OCI-LY1 (cell line): ENCODE results near the gene ELL.

Experiments used
- H2AFZ ChIP-seq: fragments of 200-600 bp; sonication (generic), shearing (Covaris generic); 2 replicates; pipeline ENCODE4 v1.6.0; 2014; ENCODE audit warnings: antibody characterized with exemption, mild to moderate bottlenecking, low read length
- H3F3A ChIP-seq: fragments of 200-600 bp; sonication (generic), shearing (Covaris generic); 2 replicates; pipeline ENCODE4 v1.6.0; 2014; ENCODE audit warnings: mild to moderate bottlenecking, antibody characterized with exemption, low read length, moderate library complexity; ENCODE audit not compliant: insufficient read depth
- H3K27ac ChIP-seq: fragments of 200-600 bp; sonication (generic); 2 replicates; pipeline ENCODE4 v1.5.1; 2014; ENCODE audit warnings: low read length, mixed run types, mild to moderate bottlenecking, low read depth; ENCODE audit not compliant: poor library complexity, severe bottlenecking
- H3K27me3 ChIP-seq: fragments of 200-600 bp; sonication (generic); 2 replicates; pipeline ENCODE4 v1.6.0; 2014; ENCODE audit warnings: antibody characterized with exemption, mild to moderate bottlenecking, low read length, moderate library complexity; ENCODE audit not compliant: insufficient read depth
- H3K36me3 ChIP-seq: fragments of 200-600 bp; sonication (generic); 2 replicates; pipeline ENCODE4 v1.6.1; 2014; ENCODE audit warnings: mild to moderate bottlenecking, antibody characterized with exemption, low read length, moderate library complexity, mixed read lengths; ENCODE audit not compliant: insufficient read depth
- H3K4me1 ChIP-seq: fragments of 200-600 bp; sonication (generic); 2 replicates; pipeline ENCODE4 v1.5.1; 2014; ENCODE audit warnings: mild to moderate bottlenecking, low read length, moderate library complexity; ENCODE audit not compliant: insufficient read depth, severe bottlenecking
- H3K4me2 ChIP-seq: fragments of 200-600 bp; sonication (generic), shearing (Covaris generic); 2 replicates; pipeline ENCODE4 v1.6.1; 2014; ENCODE audit warnings: low read length
- H3K4me3 ChIP-seq: fragments of 200-600 bp; sonication (generic); 2 replicates; pipeline ENCODE4 v1.5.1; 2014; ENCODE audit warnings: low read length, low read depth, mild to moderate bottlenecking, mixed read lengths; ENCODE audit not compliant: poor library complexity, severe bottlenecking
- H3K79me2 ChIP-seq: fragments of 200-600 bp; shearing (Covaris generic); 2 replicates; pipeline ENCODE4 v1.6.1; 2016; ENCODE audit warnings: mixed run types, low read length, mixed read lengths; ENCODE audit not compliant: insufficient read depth
- H3K9ac ChIP-seq: fragments of 200-600 bp; sonication (generic), shearing (Covaris generic); 2 replicates; pipeline ENCODE4 v1.6.1; 2014; ENCODE audit warnings: mild to moderate bottlenecking, low read length, mixed read lengths
- H3K9me2 ChIP-seq: fragments of 200-600 bp; sonication (generic), shearing (Covaris generic); 2 replicates; pipeline ENCODE4 v1.6.1; 2014; ENCODE audit warnings: low read depth, mild to moderate bottlenecking, low read length, mixed read lengths
- H3K9me3 ChIP-seq: fragments of 200-600 bp; shearing (Covaris generic); 2 replicates; pipeline ENCODE4 v1.6.1; 2014; ENCODE audit warnings: low read length, mixed read lengths
- H4K20me1 ChIP-seq: fragments of 200-600 bp; sonication (generic), shearing (Covaris generic); 2 replicates; pipeline ENCODE4 v1.6.0; 2016; ENCODE audit warnings: mild to moderate bottlenecking, low read length; ENCODE audit not compliant: insufficient read depth
- EZH2 ChIP-seq: fragments of 200-600 bp; sonication (generic), shearing (Covaris generic); IDR thresholded peaks from 2 replicates; pipeline ENCODE4 v1.8.0; 2017; ENCODE audit warnings: borderline replicate concordance, mixed run types, mild to moderate bottlenecking, antibody characterized with exemption, low read length, moderate library complexity, mixed read lengths
- TF ChIP-seq, protein P1 (sequence below): fragments of 200-600 bp; sonication (generic), shearing (Covaris generic); IDR thresholded peaks from 2 replicates; pipeline ENCODE4 v1.5.1; 2017; ENCODE audit warnings: mild to moderate bottlenecking, antibody characterized with exemption, low read length, moderate library complexity, mixed read lengths

The ELL gene

DNA sequence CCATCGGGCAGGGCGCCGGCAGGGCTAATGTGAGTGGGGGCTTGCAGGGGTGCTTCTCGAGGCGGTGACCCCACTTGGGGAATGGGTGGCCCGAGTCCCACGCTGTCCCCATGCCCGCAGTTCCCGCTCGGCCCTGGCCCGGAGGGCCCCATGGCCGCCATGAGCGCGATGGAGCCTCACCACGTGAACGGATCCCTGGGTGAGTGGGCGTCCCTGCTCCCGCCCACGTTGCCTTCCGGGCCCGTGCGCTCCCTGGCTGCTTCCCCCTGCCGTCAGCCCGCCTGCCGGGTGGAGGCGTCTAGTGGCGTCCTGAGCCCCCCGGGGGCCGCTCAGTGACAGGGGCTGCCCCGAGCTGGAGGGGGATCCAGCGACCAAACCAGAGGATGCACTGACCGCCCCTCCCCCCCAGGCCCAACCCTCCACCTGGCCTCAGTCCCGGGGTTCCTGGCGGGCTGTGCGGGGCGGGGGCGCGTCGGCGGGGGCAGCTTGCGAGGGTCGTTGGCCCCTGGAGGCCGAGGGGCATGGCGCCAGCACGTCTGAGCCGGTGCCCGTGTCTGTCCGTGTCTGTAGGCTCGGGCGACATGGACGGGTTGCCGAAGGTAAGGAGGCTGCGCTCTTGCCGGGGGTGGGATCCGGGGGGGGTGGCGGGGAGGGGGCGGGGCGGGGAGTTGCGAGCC lies 88.7 kb downstream of the ELL start:
- H4K20me1 ChIP-seq: no peaks in the 10 kb centered on the region
- H3K4me2 ChIP-seq: peak overlapping the region; percentile 45
- no peaks in the 10 kb centered on the region for H3K9me2 ChIP-seq
- H3K27ac ChIP-seq: no peak overlapping the region
- H3K4me3 ChIP-seq: peak overlapping the region; percentile 57
- H3K4me1 ChIP-seq: peaks cover 35% of the 10 kb centered on the region
- no peaks in the 10 kb centered on the region for H3K36me3 ChIP-seq
- no peaks in the 10 kb centered on the region for H3F3A ChIP-seq
- peak overlapping the region; percentile 50; the same call in 1 of the 2 replicates for H3K9ac ChIP-seq
- H3K27me3 ChIP-seq: no peaks in the 10 kb centered on the region; the same call in 1 of the 2 replicates
- H3K9me3 ChIP-seq: no peaks in the 10 kb centered on the region
- no peak for TF ChIP-seq EZH2
- TF ChIP-seq, protein P1, sequence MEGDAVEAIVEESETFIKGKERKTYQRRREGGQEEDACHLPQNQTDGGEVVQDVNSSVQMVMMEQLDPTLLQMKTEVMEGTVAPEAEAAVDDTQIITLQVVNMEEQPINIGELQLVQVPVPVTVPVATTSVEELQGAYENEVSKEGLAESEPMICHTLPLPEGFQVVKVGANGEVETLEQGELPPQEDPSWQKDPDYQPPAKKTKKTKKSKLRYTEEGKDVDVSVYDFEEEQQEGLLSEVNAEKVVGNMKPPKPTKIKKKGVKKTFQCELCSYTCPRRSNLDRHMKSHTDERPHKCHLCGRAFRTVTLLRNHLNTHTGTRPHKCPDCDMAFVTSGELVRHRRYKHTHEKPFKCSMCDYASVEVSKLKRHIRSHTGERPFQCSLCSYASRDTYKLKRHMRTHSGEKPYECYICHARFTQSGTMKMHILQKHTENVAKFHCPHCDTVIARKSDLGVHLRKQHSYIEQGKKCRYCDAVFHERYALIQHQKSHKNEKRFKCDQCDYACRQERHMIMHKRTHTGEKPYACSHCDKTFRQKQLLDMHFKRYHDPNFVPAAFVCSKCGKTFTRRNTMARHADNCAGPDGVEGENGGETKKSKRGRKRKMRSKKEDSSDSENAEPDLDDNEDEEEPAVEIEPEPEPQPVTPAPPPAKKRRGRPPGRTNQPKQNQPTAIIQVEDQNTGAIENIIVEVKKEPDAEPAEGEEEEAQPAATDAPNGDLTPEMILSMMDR: no peak
- no peaks in the 10 kb centered on the region for H3K79me2 ChIP-seq
- H2AFZ ChIP-seq: no peak overlapping the region

DNA sequence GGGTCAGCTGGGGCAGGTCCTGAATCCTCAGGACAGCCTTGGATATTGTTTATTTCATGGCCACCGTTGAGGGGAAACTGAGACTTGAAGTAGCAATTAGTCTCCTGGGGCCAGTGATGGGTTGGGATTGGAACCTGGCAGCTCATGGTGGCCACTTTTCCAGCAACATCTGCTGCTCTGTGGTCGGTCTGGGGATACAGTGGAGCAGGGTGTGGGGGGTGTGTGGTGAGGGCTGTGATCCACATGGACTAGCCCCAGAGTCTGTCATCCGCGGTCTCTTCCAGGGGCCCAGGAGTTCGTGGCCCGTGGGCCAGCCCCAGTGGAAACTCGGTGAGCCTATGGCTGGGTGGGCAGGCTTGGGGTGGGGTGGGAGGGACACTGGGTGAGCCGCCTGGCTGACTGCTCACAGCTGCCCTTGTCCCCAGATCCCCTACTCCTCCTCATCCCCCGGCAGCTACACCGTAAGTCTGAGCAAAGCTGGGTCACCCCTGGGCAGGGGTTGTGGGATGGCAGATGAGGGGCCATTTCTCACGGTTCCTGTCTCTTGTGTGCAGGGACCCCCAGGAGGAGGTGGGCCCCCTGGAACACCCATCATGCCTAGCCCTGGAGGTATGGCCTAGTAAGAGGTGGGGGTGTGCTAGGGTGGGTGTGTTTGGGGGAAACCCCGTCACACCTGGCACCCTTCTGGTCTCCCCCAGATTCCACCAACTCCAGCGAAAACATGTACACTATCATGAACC lies 89.4 kb downstream of the ELL start:
- Histone ChIP-seq H3F3A (no peaks in the 10 kb centered on the region), H3K27ac (no peak overlapping the region), H3K4me1 (peaks cover 30% of the 10 kb centered on the region), H3K4me2 (peak overlapping the region; percentile 45), H3K27me3 (no peaks in the 10 kb centered on the region; the same call in 1 of the 2 replicates), H3K36me3 (no peaks in the 10 kb centered on the region), H4K20me1 (no peaks in the 10 kb centered on the region), H3K4me3 (peak overlapping the region; percentile 57), H3K9me3 (no peaks in the 10 kb centered on the region), H2AFZ (no peak overlapping the region), H3K79me2 (no peaks in the 10 kb centered on the region), H3K9ac (peak overlapping the region; percentile 50; the same call in 1 of the 2 replicates), H3K9me2 (no peaks in the 10 kb centered on the region)
- TF ChIP-seq, protein P1: no peak
- no peak for TF ChIP-seq EZH2

DNA sequence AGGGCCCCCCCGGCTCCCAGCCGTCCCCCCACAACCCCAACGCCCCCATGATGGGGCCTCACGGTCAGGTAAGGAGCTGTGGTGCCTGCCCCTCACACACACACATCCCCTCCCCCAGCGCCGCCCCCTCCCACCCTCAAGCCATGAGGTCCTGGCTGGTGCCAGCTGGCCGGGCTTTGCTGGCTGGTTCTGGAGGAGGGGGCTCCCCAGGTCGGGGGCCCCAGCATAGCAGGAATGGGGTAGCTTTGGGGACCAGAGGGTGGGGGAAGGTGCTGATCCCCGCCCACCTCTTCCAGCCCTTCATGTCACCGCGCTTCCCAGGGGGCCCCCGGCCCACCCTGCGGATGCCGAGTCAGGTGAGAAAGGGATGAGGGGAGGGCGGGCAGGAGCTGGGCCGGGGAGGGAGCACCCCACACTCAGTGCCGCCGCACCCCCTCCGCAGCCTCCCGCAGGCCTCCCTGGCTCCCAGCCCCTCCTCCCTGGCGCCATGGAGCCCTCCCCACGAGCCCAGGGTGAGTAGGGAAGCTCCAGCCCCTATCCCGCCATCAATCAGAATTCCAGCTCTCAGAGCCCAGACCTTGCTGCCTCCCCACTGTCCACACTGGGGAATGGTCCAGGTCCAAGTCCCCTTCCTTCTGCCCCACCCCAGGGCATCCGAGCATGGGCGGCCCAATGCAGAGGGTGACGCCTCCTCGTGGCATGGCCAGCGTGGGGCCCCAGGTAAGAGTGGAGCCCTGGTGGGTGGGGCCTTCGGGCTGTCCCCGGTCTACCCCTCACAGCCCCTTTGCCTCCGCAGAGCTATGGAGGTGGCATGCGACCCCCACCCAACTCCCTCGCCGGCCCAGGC lies 90.3 kb downstream of the ELL start:
- Histone ChIP-seq H3K79me2 (no peaks in the 10 kb centered on the region), H3K4me1 (peaks cover 26% of the 10 kb centered on the region), H4K20me1 (no peaks in the 10 kb centered on the region), H3K4me3 (no peak overlapping the region), H3K9me3 (no peaks in the 10 kb centered on the region), H3K27me3 (no peaks in the 10 kb centered on the region; the same call in 1 of the 2 replicates), H3K9me2 (no peaks in the 10 kb centered on the region), H3F3A (no peaks in the 10 kb centered on the region), H3K4me2 (no peak overlapping the region), H3K9ac (no peak overlapping the region), H3K36me3 (no peaks in the 10 kb centered on the region), H3K27ac (no peak overlapping the region), H2AFZ (no peak overlapping the region)
- TF ChIP-seq, protein P1: no peak
- TF ChIP-seq EZH2: no peak
